Natural killer cell treated with Interleukin-12 subunit alpha and Interleukin-12 subunit beta and Interleukin-15 and Interleukin-18, amount 100 ng/mL, for 72 hours (primary cell): Measurements from ENCODE around the gene GRIN3A. TPM values are rescaled to one million over a fixed set of nuclear protein-coding genes. Genes with fewer than 3 reads are reported as not detected.
"Not testable (repeated sequence)": the region's sequence is repeated elsewhere in the genome, so short reads cannot be mapped to it uniquely, and the experiment has no call there.

Source experiments
- ATAC-seq, 2 donors: fragments of 150-1000 bp; cut with Tn5 transposase in 1 of 2; sonication (Bioruptor Pico), chemical (Tn5 transposase) in 1 of 2; 2 replicates each; pipeline ENCODE4 v1.10.0; 2021
- DNase-seq: peaks from one replicate; pipeline ENCODE4 v3.0.0; 2022; ENCODE audit warnings: low spot score
- H3K27ac Mint-ChIP-seq, 2 donors: 1 replicate in 1 of 2; 2 replicates in 1 of 2; pipeline ENCODE4 v1.8.0; 2022; ENCODE audit warnings: mixed read lengths in 2 of 2, mild to moderate bottlenecking in 1 of 2, moderate library complexity in 1 of 2
- H3K27me3 Mint-ChIP-seq, 2 donors: 1 replicate in 1 of 2; 2 replicates in 1 of 2; pipeline ENCODE4 v1.8.0; 2022; ENCODE audit warnings: mixed read lengths in 2 of 2
- H3K36me3 Mint-ChIP-seq: one replicate; pipeline ENCODE4 v1.8.0; 2022; ENCODE audit warnings: mixed read lengths
- H3K4me1 Mint-ChIP-seq, 2 donors: 1 replicate in 1 of 2; 2 replicates in 1 of 2; pipeline ENCODE4 v1.8.0; 2022; ENCODE audit warnings: low read depth in 2 of 2, mixed read lengths in 2 of 2, mild to moderate bottlenecking in 1 of 2
- H3K4me3 Mint-ChIP-seq: one replicate; pipeline ENCODE4 v1.8.0; 2022; ENCODE audit warnings: mixed read lengths
- H3K9me3 Mint-ChIP-seq: 2 replicates; pipeline ENCODE4 v1.8.0; 2022; ENCODE audit warnings: mixed read lengths
- total RNA-seq, 2 donors: library from RNA; stranded (reverse); gene quantifications; one replicate each; pipeline ENCODE4 v1.2.3, GENCODE V29; 2022

The GRIN3A gene
- total RNA-seq, 2 donors from 2014 or later = not detected

- DNase-seq = no peak
- no peaks in the 10 kb centered on the region for H3K4me1 Mint-ChIP-seq
- ATAC-seq = no peak
Measured at GRCh38 chr9:101593345-101593744, 145.1 kb downstream of the GRIN3A start.

GRCh38 chr9:101592788-101593187, 145.7 kb downstream of the GRIN3A start:
- Mint-ChIP-seq H3K27ac (no peak overlapping the region), H3K4me3 (no peak overlapping the region), H3K4me1 (no peaks in the 10 kb centered on the region), H3K9me3 (no peaks in the 10 kb centered on the region), H3K36me3 (no peaks in the 10 kb centered on the region), H3K27me3 (peaks cover 0 to 12% of the 10 kb centered on the region in 2 donors)
- DNase-seq (no peak), ATAC-seq (no peak)

More at GRCh38 chr9:101593345-101593744, 145.1 kb downstream of the GRIN3A start:
- Mint-ChIP-seq H3K27me3 (peaks cover 0 to 13% of the 10 kb centered on the region in 2 donors), H3K4me3 (no peak overlapping the region), H3K36me3 (no peaks in the 10 kb centered on the region), H3K27ac (no peak overlapping the region), H3K9me3 (no peaks in the 10 kb centered on the region)

- DNase-seq = no peak
- Mint-ChIP-seq H3K27ac (no peak overlapping the region), H3K4me1 (peaks cover 0 to under 1% of the 10 kb centered on the region in 2 donors), H3K36me3 (no peaks in the 10 kb centered on the region), H3K27me3 (peaks cover 0 to 11% of the 10 kb centered on the region in 2 donors), H3K4me3 (no peak overlapping the region), H3K9me3 (no peaks in the 10 kb centered on the region)
- ATAC-seq = no peak
Measured at GRCh38 chr9:101591787-101592446, 146.5 kb downstream of the GRIN3A start.

GRCh38 chr9:101590901-101591300, 147.5 kb downstream of the GRIN3A start:
- H3K27ac Mint-ChIP-seq = no peak overlapping the region
- ATAC-seq = no peak
- no peak overlapping the region for H3K4me3 Mint-ChIP-seq
- no peaks in the 10 kb centered on the region for H3K9me3 Mint-ChIP-seq
- peaks cover 0 to 14% of the 10 kb centered on the region in 2 donors for H3K27me3 Mint-ChIP-seq
- DNase-seq = no peak
- H3K4me1 Mint-ChIP-seq = peaks cover 8 to 10% of the 10 kb centered on the region in 2 donors
- H3K36me3 Mint-ChIP-seq = peaks cover 2% of the 10 kb centered on the region

- not testable (repeated sequence) for H3K4me3 Mint-ChIP-seq, H3K36me3 Mint-ChIP-seq, H3K27ac Mint-ChIP-seq, H3K9me3 Mint-ChIP-seq, DNase-seq
- Mint-ChIP-seq H3K4me1 (peaks cover 16% of the 10 kb centered on the region in 2 donors), H3K27me3 (peaks cover 0 to 20% of the 10 kb centered on the region in 2 donors)
- ATAC-seq = peak in 1 of 2 donors; percentile 54
Measured at GRCh38 chr9:101590074-101590473, 148.4 kb downstream of the GRIN3A start.

GRCh38 chr9:101587332-101588043, 151.0 kb downstream of the GRIN3A start:
- H3K27me3 Mint-ChIP-seq = peaks cover 0 to 23% of the 10 kb centered on the region in 2 donors
- DNase-seq = no peak
- peaks cover 5% of the 10 kb centered on the region for H3K36me3 Mint-ChIP-seq
- no peak overlapping the region for H3K4me3 Mint-ChIP-seq
- no peak overlapping the region for H3K27ac Mint-ChIP-seq
- H3K9me3 Mint-ChIP-seq = no peaks in the 10 kb centered on the region
- peaks cover 16% of the 10 kb centered on the region in 2 donors for H3K4me1 Mint-ChIP-seq
- no peak for ATAC-seq

- no peaks in the 10 kb centered on the region for H3K9me3 Mint-ChIP-seq
Measured at GRCh38 chr9:101586651-101587050, 151.8 kb downstream of the GRIN3A start.

GRCh38 chr9:101585740-101586139, 152.7 kb downstream of the GRIN3A start:
- Mint-ChIP-seq H3K27me3 (peaks cover 0 to 19% of the 10 kb centered on the region in 2 donors), H3K36me3 (peaks cover 5% of the 10 kb centered on the region), H3K9me3 (no peaks in the 10 kb centered on the region), H3K4me3 (no peak overlapping the region), H3K4me1 (peaks cover 16% of the 10 kb centered on the region in 2 donors), H3K27ac (no peak overlapping the region)
- no peak for ATAC-seq
- DNase-seq = no peak

More at GRCh38 chr9:101586651-101587050, 151.8 kb downstream of the GRIN3A start:
- DNase-seq = no peak
- peak; percentile 92 to 95 for ATAC-seq
- peak overlapping the region in 1 of 2 donors; percentile 0 for H3K27ac Mint-ChIP-seq
- peaks cover 16% of the 10 kb centered on the region in 2 donors for H3K4me1 Mint-ChIP-seq
- H3K4me3 Mint-ChIP-seq = peak overlapping the region; percentile 13
- H3K36me3 Mint-ChIP-seq = peaks cover 5% of the 10 kb centered on the region
- H3K27me3 Mint-ChIP-seq = peaks cover 0 to 19% of the 10 kb centered on the region in 2 donors

GRCh38 chr9:101582553-101582952, 155.9 kb downstream of the GRIN3A start:
- ATAC-seq (no peak), DNase-seq (no peak)
- H3K9me3 Mint-ChIP-seq = no peaks in the 10 kb centered on the region
- H3K4me1 Mint-ChIP-seq = peaks cover 16% of the 10 kb centered on the region in 2 donors
- H3K27me3 Mint-ChIP-seq = peaks cover 0 to 16% of the 10 kb centered on the region in 2 donors
- H3K27ac Mint-ChIP-seq = no peak overlapping the region
- H3K4me3 Mint-ChIP-seq = no peak overlapping the region
- peaks cover 5% of the 10 kb centered on the region for H3K36me3 Mint-ChIP-seq

GRCh38 chr9:101579711-101580545, 158.5 kb downstream of the GRIN3A start:
- peaks cover 0 to 2% of the 10 kb centered on the region in 2 donors for H3K27me3 Mint-ChIP-seq
- no peaks in the 10 kb centered on the region for H3K9me3 Mint-ChIP-seq
- H3K27ac Mint-ChIP-seq = no peak overlapping the region
- DNase-seq (no peak), ATAC-seq (no peak)
- no peaks in the 10 kb centered on the region for H3K36me3 Mint-ChIP-seq
- no peaks in the 10 kb centered on the region for H3K4me1 Mint-ChIP-seq
- H3K4me3 Mint-ChIP-seq = no peak overlapping the region

GRCh38 chr9:101578378-101578777, 160.1 kb downstream of the GRIN3A start:
- ATAC-seq = no peak
- Mint-ChIP-seq H3K9me3 (no peaks in the 10 kb centered on the region), H3K36me3 (no peaks in the 10 kb centered on the region), H3K4me3 (no peak overlapping the region), H3K27ac (no peak overlapping the region), H3K4me1 (no peaks in the 10 kb centered on the region), H3K27me3 (no peaks in the 10 kb centered on the region)
- DNase-seq = no peak

GRCh38 chr9:101574731-101575333, 163.6 kb downstream of the GRIN3A start:
- Mint-ChIP-seq H3K27ac (no peak overlapping the region), H3K4me3 (no peak overlapping the region), H3K4me1 (no peaks in the 10 kb centered on the region), H3K9me3 (no peaks in the 10 kb centered on the region), H3K27me3 (no peaks in the 10 kb centered on the region), H3K36me3 (no peaks in the 10 kb centered on the region)
- DNase-seq (no peak), ATAC-seq (no peak)

GRCh38 chr9:101572316-101572715, 166.1 kb downstream of the GRIN3A start:
- no peaks in the 10 kb centered on the region for H3K27me3 Mint-ChIP-seq
- H3K4me3 Mint-ChIP-seq = no peak overlapping the region
- peaks cover 11% of the 10 kb centered on the region for H3K36me3 Mint-ChIP-seq
- ATAC-seq = no peak
- H3K4me1 Mint-ChIP-seq = no peaks in the 10 kb centered on the region
- H3K9me3 Mint-ChIP-seq = no peaks in the 10 kb centered on the region
- H3K27ac Mint-ChIP-seq = no peak overlapping the region
- no peak for DNase-seq
